Activated T-cell treated with anti-CD3 and anti-CD28 coated beads for 4 hours (primary cell): ENCODE results near the gene FLT1.

ENCODE experiments used
- DNase-seq: peaks from one replicate; pipeline ENCODE4 v3.0.0-alpha.2; 2020

Gene FLT1

GRCh38 chr13:28421676-28422410 lies 73.1 kb downstream of the FLT1 start:
- no peak for DNase-seq

- no peak for DNase-seq
Observed at GRCh38 chr13:28420704-28421103, 74.2 kb downstream of the FLT1 start.

- no peak for DNase-seq
Observed at GRCh38 chr13:28415994-28416421, 78.9 kb downstream of the FLT1 start.

GRCh38 chr13:28413999-28414398 lies 80.9 kb downstream of the FLT1 start:
- no peak for DNase-seq

- DNase-seq = no peak
Observed at GRCh38 chr13:28412981-28413380, 81.9 kb downstream of the FLT1 start.

- DNase-seq = no peak
Observed at GRCh38 chr13:28411831-28412353, 83.0 kb downstream of the FLT1 start.

GRCh38 chr13:28410096-28410495 lies 84.8 kb downstream of the FLT1 start:
- DNase-seq = no peak

GRCh38 chr13:28409648-28410047 lies 85.3 kb downstream of the FLT1 start:
- no peak for DNase-seq

- DNase-seq = no peak
Observed at GRCh38 chr13:28408863-28409262, 86.1 kb downstream of the FLT1 start.

- DNase-seq = no peak
Observed at GRCh38 chr13:28408235-28408848, 86.6 kb downstream of the FLT1 start.

- no peak for DNase-seq
Observed at GRCh38 chr13:28406733-28407266, 88.1 kb downstream of the FLT1 start.

GRCh38 chr13:28402057-28402381 lies 92.9 kb downstream of the FLT1 start:
- no peak for DNase-seq

- DNase-seq = no peak
Observed at GRCh38 chr13:28401303-28402056, 93.4 kb downstream of the FLT1 start.

GRCh38 chr13:28396053-28396452 lies 98.9 kb downstream of the FLT1 start:
- no peak for DNase-seq

GRCh38 chr13:28394422-28394821 lies 100.5 kb downstream of the FLT1 start:
- DNase-seq = no peak

GRCh38 chr13:28392896-28393505 lies 101.9 kb downstream of the FLT1 start:
- DNase-seq = no peak

- DNase-seq = no peak
Observed at GRCh38 chr13:28392428-28392827, 102.5 kb downstream of the FLT1 start.

- no peak for DNase-seq
Observed at GRCh38 chr13:28387740-28388501, 107.0 kb downstream of the FLT1 start.

- no peak for DNase-seq
Observed at GRCh38 chr13:28385362-28385761, 109.6 kb downstream of the FLT1 start.

- DNase-seq = no peak
Observed at GRCh38 chr13:28384789-28385188, 110.1 kb downstream of the FLT1 start.

- DNase-seq = no peak
Observed at GRCh38 chr13:28380319-28380718, 114.6 kb downstream of the FLT1 start.

GRCh38 chr13:28379371-28380083 lies 115.4 kb downstream of the FLT1 start:
- no peak for DNase-seq
